ENCODE data around the gene CCDC14.
"Not testable (repeated sequence)": the region's sequence is repeated elsewhere in the genome, so short reads cannot be mapped to it uniquely, and the experiment has no call there.

The CCDC14 gene

DNA sequence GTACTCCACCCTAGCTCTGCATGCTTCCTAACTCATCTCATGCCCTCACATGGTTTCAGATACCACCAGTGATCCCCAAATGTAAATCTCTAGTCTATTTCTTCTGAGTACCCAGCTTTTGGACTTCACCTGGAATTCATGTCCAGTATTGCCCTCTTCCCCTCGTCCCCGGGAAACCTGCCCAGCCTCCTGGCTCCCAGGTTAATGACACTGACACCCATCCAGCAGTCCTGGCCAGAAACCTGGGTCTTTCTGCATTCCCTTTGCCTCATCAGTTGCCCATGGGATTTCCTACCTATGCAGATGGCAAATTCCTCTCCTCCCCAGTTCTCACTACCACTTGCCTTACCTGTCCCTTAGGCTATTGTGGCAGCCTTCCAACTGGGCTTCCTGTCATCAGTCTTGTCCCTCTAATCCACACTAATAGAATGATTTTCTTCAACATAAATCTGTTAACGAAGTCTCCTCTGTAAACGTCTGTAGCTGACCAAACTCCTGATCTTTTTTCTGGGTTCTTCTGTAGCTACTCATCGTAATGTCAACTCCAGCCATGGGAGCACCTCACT lies 61.6 kb downstream of the CCDC14 start:
- no peak for DNase-seq

DNA sequence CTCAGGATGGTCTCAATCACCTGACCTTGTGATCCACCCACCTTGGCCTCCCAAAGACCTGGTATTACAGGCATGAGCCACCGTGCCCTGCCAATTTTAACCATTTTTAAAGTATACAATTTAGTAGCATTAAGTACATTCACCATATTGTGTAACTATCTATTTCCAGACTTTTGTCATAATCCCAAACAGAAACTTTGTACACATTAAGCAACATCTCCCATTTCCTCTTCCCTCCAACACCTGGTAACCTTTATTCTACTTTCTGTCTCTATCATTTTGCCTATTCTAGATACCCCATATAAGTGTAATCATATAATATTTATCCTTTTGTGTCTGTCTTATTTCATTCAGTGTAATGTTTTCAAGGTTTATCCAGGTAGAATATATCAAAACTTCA lies 68.0 kb downstream of the CCDC14 start:
- no peak for DNase-seq

GRCh38 chr3:123892195-123892594 lies 68.8 kb downstream of the CCDC14 start:
- DNase-seq, result no peak

DNA sequence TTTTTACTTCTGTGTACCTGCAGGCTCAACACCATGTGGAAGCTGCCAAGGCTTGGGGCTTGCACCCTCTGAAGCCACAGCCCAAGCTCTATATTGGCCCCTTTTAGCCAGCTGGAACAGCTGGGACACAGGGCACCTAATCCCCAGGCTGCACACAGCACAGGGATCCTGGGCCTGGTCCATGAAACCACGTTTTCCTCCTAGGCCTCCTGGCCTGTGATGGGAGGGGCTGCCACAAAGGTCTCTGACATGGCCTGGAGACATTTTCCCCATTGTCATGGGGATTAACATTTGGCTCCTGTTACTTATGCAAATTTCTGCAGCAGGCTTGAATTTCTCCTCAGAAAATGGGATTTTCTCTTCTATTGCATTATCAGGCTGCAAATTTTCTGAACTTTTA lies 70.0 kb downstream of the CCDC14 start:
- DNase-seq, result not testable (repeated sequence)

DNA sequence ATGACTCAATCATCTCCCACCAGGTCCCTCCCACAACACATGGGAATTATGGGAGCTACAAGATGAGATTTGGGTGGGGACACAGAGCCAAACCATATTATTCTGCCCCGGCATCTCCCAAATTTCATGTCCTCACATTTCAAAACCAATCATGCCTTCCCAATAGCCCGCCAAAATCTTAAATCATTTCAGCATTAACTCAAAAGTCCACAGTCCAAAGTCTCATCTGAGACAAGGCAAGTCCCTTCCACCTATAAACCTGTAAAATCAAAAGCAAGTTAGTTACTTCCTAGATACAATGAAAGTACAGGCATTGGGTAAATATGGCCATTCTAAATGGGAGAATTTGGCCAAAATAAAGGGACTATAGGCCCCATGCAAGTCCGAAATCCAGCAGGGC lies 70.9 kb downstream of the CCDC14 start:
- not testable (repeated sequence) for DNase-seq

GRCh38 chr3:123884993-123885392 lies 76.0 kb downstream of the CCDC14 start:
- DNase-seq, result no peak

GRCh38 chr3:123884203-123884831 lies 76.7 kb downstream of the CCDC14 start, which contains the start of gene MYLK:
TSS of gene MYLK (minus strand) at chr3:123884332. CDS start at chr3:123793841, 90,491 bp downstream.
- DNase-seq, result no peak

- no peak for DNase-seq
These were observed 77.3 kb downstream of the CCDC14 start for GRCh38 chr3:123883701-123884202.

GRCh38 chr3:123883111-123883510 lies 77.9 kb downstream of the CCDC14 start:
- no peak for DNase-seq

GRCh38 chr3:123881771-123882170 lies 79.3 kb downstream of the CCDC14 start:
- no peak for DNase-seq

- DNase-seq, result peak; percentile 11 to 34
These were observed 79.9 kb downstream of the CCDC14 start for GRCh38 chr3:123880998-123881561.

GRCh38 chr3:123878807-123879206 lies 82.2 kb downstream of the CCDC14 start:
- no peak for DNase-seq

DNA sequence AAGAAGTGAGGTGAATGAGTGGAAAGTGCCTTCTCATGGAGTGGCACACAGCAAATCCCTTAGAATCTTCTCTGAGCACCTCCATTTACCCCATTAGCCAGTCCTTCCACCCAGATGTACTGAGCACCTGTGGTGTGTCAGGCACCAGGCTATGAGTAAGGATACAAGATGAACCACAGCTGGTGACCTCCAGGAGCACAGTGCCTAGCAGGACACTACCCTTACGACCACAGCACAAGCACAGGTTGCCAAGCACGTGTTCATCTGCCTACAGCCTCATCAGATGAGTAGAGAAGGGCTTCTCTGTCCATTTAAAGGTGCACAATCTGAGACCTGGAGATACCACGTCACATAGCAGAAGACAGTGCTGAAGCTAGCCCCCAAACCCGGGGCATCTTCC lies 83.1 kb downstream of the CCDC14 start:
- no peak for DNase-seq

GRCh38 chr3:123877466-123877865 lies 83.6 kb downstream of the CCDC14 start:
- DNase-seq, result no peak

- DNase-seq, result peak in 1 of 2 experiments; percentile 5
These were observed 84.2 kb downstream of the CCDC14 start for GRCh38 chr3:123876858-123877257.

DNA sequence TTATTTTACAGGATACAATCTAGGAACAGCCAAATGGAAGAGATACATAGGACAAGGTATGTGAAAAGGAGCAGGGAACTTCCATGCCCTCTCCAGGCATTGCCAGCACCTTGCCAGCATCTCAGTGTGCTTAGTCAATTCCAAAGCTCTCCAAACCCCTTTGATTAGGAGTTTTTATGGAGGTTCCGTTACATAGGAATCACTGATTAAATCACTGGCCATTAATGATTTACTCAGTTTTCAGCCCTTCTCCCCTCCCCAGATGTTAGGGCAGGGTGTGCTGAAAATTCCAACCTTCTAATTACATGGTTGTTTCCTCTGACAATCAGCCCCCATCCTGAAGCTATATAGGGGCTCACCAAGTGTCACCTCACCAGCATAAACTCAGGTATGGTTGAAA lies 88.4 kb downstream of the CCDC14 start:
- DNase-seq, result no peak

DNA sequence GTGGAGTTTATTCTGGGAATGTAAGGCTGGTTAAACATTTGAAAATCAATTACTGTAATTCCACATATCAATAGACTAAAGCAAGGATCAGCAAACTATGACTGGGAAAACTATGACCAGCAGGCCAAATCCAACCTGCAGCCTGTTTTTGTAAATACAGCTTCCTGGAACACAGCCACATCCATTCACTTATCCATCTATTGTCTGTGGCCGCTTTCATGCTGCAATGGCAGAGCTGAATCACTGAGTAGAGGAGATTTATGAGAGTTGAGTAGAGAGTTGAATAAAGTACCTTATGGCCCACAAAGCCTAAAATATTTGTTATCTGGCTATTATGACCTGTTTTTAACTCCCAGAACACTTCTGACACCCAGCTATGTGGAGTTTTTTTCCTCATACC lies 89.1 kb downstream of the CCDC14 start:
- DNase-seq, result no peak

GRCh38 chr3:123870033-123870432 lies 91.0 kb downstream of the CCDC14 start:
- no peak for DNase-seq

GRCh38 chr3:123869165-123869564 lies 91.9 kb downstream of the CCDC14 start:
- no peak for DNase-seq

- DNase-seq, result no peak
These were observed 96.3 kb downstream of the CCDC14 start for GRCh38 chr3:123864706-123865105.
